Neural cell (in vitro differentiated cells): ENCODE data around the gene CRTC3. TPM values are rescaled to one million over a fixed set of nuclear protein-coding genes. Genes with fewer than 3 reads are reported as not detected.

Experiments used
- H2AFZ ChIP-seq: fragments of 200-600, 300-800 bp; sonication (generic), shearing (Covaris generic); 2 replicates; pipeline ENCODE4 v1.6.0; 2014; ENCODE audit warnings: low read depth, mild to moderate bottlenecking, antibody characterized with exemption, low read length, moderate library complexity
- H3F3A ChIP-seq: fragments of 200-600 bp; shearing (Covaris generic); 2 replicates; pipeline ENCODE4 v1.6.1; 2016; ENCODE audit warnings: mild to moderate bottlenecking, moderate library complexity, mixed read lengths, antibody characterized with exemption, low read length; ENCODE audit not compliant: insufficient read depth, poor library complexity, severe bottlenecking
- H3K27ac ChIP-seq: fragments of 200-600, 300-800 bp; sonication (generic), shearing (Covaris generic); 2 replicates; pipeline ENCODE4 v1.5.1; 2014; ENCODE audit warnings: mild to moderate bottlenecking, low read length, moderate library complexity
- H3K27me3 ChIP-seq: fragments of 300-800, 200-600 bp; sonication (generic), shearing (Covaris generic); 2 replicates; pipeline ENCODE4 v1.6.0; 2014; ENCODE audit warnings: mild to moderate bottlenecking, low read depth, low read length, moderate library complexity; ENCODE audit not compliant: insufficient read depth
- H3K36me3 ChIP-seq: fragments of 300-800, 200-600 bp; sonication (generic), shearing (Covaris generic); 2 replicates; pipeline ENCODE4 v1.5.1; 2014; ENCODE audit warnings: mild to moderate bottlenecking, antibody characterized with exemption, low read length, moderate library complexity; ENCODE audit not compliant: insufficient read depth
- H3K4me2 ChIP-seq: fragments of 300-800, 200-600 bp; sonication (generic), shearing (Covaris generic); 2 replicates; pipeline ENCODE4 v1.6.0; 2014; ENCODE audit warnings: mild to moderate bottlenecking, low read length
- H3K4me3 ChIP-seq: fragments of 300-800, 200-600 bp; sonication (generic), shearing (Covaris generic); 2 replicates; pipeline ENCODE4 v1.5.1; 2014; ENCODE audit warnings: mild to moderate bottlenecking, low read length, moderate library complexity
- H3K79me2 ChIP-seq: fragments of 200-600 bp; shearing (Covaris generic); replicated peaks from 2 replicates; pipeline ENCODE4 v1.6.0; 2014; ENCODE audit warnings: mild to moderate bottlenecking, low read length, moderate library complexity; ENCODE audit not compliant: insufficient read depth
- H3K9ac ChIP-seq: fragments of 300-800, 200-600 bp; sonication (generic), shearing (Covaris generic); 2 replicates; pipeline ENCODE4 v1.6.1; 2016; ENCODE audit warnings: mild to moderate bottlenecking, low read length, mixed read lengths
- H3K9me2 ChIP-seq: fragments of 200-600 bp; shearing (Covaris generic); 2 replicates; pipeline ENCODE4 v1.6.1; 2016; ENCODE audit warnings: mild to moderate bottlenecking, low read length, mixed read lengths; ENCODE audit not compliant: insufficient read depth
- H3K9me3 ChIP-seq: fragments of 200-600, 300-800 bp; sonication (generic), shearing (Covaris generic); 2 replicates; pipeline ENCODE4 v1.6.1; 2016; ENCODE audit warnings: mild to moderate bottlenecking, mixed run types, low read length, moderate library complexity, mixed read lengths
- H4K20me1 ChIP-seq: fragments of 200-600 bp; shearing (Covaris generic); 2 replicates; pipeline ENCODE4 v1.6.1; 2016; ENCODE audit warnings: mild to moderate bottlenecking, mixed run types; ENCODE audit not compliant: insufficient read depth
- EP300 ChIP-seq: fragments of 450-650 bp; conservative IDR thresholded peaks from 2 replicates; pipeline ENCODE4 v1.6.1; 2014; ENCODE audit warnings: antibody characterized with exemption, mild to moderate bottlenecking, moderate library complexity; ENCODE audit not compliant: poor library complexity, severe bottlenecking
- EZH2 ChIP-seq: fragments of 200-600, 300-800 bp; shearing (Covaris generic), sonication (generic); IDR thresholded peaks from 2 replicates; pipeline ENCODE4 v1.6.1; 2014; ENCODE audit warnings: antibody characterized with exemption, low read length, borderline replicate concordance, mild to moderate bottlenecking; ENCODE audit not compliant: insufficient read depth, poor library complexity, severe bottlenecking
- MXI1 ChIP-seq: fragments of 450-650 bp; conservative IDR thresholded peaks from 2 replicates; pipeline ENCODE4 v1.6.1; 2014; ENCODE audit warnings: antibody characterized with exemption, mild to moderate bottlenecking; ENCODE audit not compliant: poor library complexity, severe bottlenecking
- POLR2AphosphoS5 ChIP-seq: IDR thresholded peaks from 2 replicates; pipeline ENCODE4 v1.6.1; 2012
- RAD21 ChIP-seq: fragments of 450-650 bp; conservative IDR thresholded peaks from 2 replicates; pipeline ENCODE4 v1.6.1; 2014; ENCODE audit warnings: antibody characterized with exemption, mild to moderate bottlenecking, moderate library complexity
- SMC3 ChIP-seq: fragments of 450-650 bp; conservative IDR thresholded peaks from 2 replicates; pipeline ENCODE4 v1.6.1; 2014; ENCODE audit warnings: antibody characterized with exemption, mild to moderate bottlenecking, moderate library complexity; ENCODE audit not compliant: poor library complexity
- TAF1 ChIP-seq: IDR thresholded peaks from 2 replicates; pipeline ENCODE4 v1.6.1; 2012; ENCODE audit warnings: low read depth
- polyA plus RNA-seq: library from polyadenylated mRNA; depleted of rRNA; stranded (reverse); fragments of >200 nt; gene quantifications from 2 replicates; pipeline ENCODE4 v1.2.3, GENCODE V29; 2014
- TF ChIP-seq, protein P1 (sequence below): IDR thresholded peaks from 2 replicates; pipeline ENCODE4 v1.6.1; 2012; ENCODE audit warnings: borderline replicate concordance
- TF ChIP-seq, protein P2 (sequence below): fragments of 450-650 bp; IDR thresholded peaks from 2 replicates; pipeline ENCODE4 v1.5.1; 2014; ENCODE audit warnings: antibody characterized with exemption, mild to moderate bottlenecking, moderate library complexity; ENCODE audit not compliant: poor library complexity, severe bottlenecking

The CRTC3 gene
- polyA plus RNA-seq, 1 donor from 2014 or later = 5.5 TPM

DNA sequence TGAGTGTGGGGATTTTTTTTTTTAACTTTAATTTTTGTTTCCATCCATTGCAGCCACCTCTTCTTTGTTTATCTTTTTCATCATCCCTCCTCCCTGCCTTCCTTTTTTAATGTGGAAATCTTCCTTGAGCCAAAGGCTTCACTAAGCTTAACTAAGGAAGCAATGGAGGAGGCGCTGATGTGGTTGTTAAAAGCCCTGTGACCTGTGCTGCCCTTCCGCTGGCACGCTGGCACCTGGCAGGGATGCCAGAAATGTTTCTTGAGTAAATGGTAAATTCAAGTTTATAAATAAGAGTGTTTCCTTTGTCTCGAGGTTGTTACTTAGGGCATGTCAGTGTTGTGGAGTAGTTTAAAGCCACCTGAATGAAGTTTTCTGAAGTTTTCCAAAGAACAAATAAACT lies 69.4 kb downstream of the CRTC3 start:
- Histone ChIP-seq H3K27ac (no peak overlapping the region), H3K9me2 (no peaks in the 10 kb centered on the region), H4K20me1 (no peaks in the 10 kb centered on the region), H3K79me2 (no peaks in the 10 kb centered on the region), H3K4me2 (no peak overlapping the region), H3K27me3 (no peaks in the 10 kb centered on the region), H3K9me3 (no peaks in the 10 kb centered on the region), H3K4me3 (no peak overlapping the region), H3F3A (no peaks in the 10 kb centered on the region), H2AFZ (no peak overlapping the region), H3K36me3 (no peaks in the 10 kb centered on the region), H3K9ac (no peak overlapping the region)
- TF ChIP-seq POLR2AphosphoS5 = no peak
- TF ChIP-seq, protein P1, sequence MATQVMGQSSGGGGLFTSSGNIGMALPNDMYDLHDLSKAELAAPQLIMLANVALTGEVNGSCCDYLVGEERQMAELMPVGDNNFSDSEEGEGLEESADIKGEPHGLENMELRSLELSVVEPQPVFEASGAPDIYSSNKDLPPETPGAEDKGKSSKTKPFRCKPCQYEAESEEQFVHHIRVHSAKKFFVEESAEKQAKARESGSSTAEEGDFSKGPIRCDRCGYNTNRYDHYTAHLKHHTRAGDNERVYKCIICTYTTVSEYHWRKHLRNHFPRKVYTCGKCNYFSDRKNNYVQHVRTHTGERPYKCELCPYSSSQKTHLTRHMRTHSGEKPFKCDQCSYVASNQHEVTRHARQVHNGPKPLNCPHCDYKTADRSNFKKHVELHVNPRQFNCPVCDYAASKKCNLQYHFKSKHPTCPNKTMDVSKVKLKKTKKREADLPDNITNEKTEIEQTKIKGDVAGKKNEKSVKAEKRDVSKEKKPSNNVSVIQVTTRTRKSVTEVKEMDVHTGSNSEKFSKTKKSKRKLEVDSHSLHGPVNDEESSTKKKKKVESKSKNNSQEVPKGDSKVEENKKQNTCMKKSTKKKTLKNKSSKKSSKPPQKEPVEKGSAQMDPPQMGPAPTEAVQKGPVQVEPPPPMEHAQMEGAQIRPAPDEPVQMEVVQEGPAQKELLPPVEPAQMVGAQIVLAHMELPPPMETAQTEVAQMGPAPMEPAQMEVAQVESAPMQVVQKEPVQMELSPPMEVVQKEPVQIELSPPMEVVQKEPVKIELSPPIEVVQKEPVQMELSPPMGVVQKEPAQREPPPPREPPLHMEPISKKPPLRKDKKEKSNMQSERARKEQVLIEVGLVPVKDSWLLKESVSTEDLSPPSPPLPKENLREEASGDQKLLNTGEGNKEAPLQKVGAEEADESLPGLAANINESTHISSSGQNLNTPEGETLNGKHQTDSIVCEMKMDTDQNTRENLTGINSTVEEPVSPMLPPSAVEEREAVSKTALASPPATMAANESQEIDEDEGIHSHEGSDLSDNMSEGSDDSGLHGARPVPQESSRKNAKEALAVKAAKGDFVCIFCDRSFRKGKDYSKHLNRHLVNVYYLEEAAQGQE = no peak
- no peak for TF ChIP-seq EZH2
- no peak for TF ChIP-seq TAF1
- TF ChIP-seq RAD21 = no peak
- no peak for TF ChIP-seq MXI1
- TF ChIP-seq, protein P2, sequence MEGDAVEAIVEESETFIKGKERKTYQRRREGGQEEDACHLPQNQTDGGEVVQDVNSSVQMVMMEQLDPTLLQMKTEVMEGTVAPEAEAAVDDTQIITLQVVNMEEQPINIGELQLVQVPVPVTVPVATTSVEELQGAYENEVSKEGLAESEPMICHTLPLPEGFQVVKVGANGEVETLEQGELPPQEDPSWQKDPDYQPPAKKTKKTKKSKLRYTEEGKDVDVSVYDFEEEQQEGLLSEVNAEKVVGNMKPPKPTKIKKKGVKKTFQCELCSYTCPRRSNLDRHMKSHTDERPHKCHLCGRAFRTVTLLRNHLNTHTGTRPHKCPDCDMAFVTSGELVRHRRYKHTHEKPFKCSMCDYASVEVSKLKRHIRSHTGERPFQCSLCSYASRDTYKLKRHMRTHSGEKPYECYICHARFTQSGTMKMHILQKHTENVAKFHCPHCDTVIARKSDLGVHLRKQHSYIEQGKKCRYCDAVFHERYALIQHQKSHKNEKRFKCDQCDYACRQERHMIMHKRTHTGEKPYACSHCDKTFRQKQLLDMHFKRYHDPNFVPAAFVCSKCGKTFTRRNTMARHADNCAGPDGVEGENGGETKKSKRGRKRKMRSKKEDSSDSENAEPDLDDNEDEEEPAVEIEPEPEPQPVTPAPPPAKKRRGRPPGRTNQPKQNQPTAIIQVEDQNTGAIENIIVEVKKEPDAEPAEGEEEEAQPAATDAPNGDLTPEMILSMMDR = no peak
- TF ChIP-seq SMC3 = no peak

DNA sequence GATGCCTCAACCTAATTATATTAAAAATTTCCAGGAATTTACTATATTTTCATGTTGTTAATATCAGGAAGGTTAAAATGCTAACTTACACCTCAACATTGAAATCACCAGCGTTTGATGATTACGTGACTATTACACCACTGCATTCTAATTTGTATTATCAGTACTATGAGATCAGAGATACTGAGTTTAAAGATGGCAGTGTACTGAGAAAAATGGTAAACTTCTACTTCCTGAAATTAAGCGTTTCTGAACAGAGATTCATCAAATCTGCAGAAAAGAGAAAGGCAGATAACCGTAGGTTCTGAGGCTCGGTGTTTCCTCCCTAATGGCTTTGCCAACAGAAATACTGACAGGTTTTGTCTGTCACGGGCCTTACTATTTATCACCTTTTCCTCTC lies 69.9 kb downstream of the CRTC3 start:
- Histone ChIP-seq H3K4me3 (no peak overlapping the region), H2AFZ (no peak overlapping the region), H3K9me2 (no peaks in the 10 kb centered on the region), H3K9me3 (no peaks in the 10 kb centered on the region), H3K4me2 (no peak overlapping the region), H3K36me3 (no peaks in the 10 kb centered on the region), H3F3A (no peaks in the 10 kb centered on the region), H3K27ac (no peak overlapping the region), H4K20me1 (no peaks in the 10 kb centered on the region), H3K79me2 (no peaks in the 10 kb centered on the region), H3K27me3 (no peaks in the 10 kb centered on the region), H3K9ac (no peak overlapping the region)
- TF ChIP-seq TAF1 (no peak), EZH2 (no peak), SMC3 (no peak), EP300 (no peak), MXI1 (no peak)
- TF ChIP-seq, protein P2 = no peak
